CD14-positive monocyte (primary cell): ENCODE measurements around the gene ABCB6. TPM values are rescaled to one million over a fixed set of nuclear protein-coding genes. Genes with fewer than 3 reads are reported as not detected.

Source experiments
- DNase-seq, 3 donors: peaks; one replicate each; pipeline ENCODE4 v3.0.0-alpha.2; 2011 to 2022
- H2AFZ ChIP-seq: 2 replicates; pipeline ENCODE4 v1.6.0; 2012; ENCODE audit warnings: mild to moderate bottlenecking, low read depth, low read length, inconsistent platforms; ENCODE audit not compliant: insufficient read depth, poor library complexity, severe bottlenecking
- H3K27ac ChIP-seq, 2 donors: 1 replicate in 1 of 2; 2 replicates in 1 of 2; pipeline ENCODE4 v1.5.1; 2012 to 2013; ENCODE audit warnings: low read length in 2 of 2, control low read depth in 1 of 2, inconsistent platforms in 1 of 2, low read depth in 1 of 2, mild to moderate bottlenecking in 1 of 2
- H3K27me3 ChIP-seq, 2 donors: one replicate each; pipeline versions ENCODE4 v1.6.0 to v1.6.1; 2011 to 2013; ENCODE audit warnings: low read length in 2 of 2; ENCODE audit not compliant: control insufficient read depth in 2 of 2, insufficient read depth in 2 of 2
- H3K36me3 ChIP-seq, 2 donors: replicated peaks in 1 of 2; 1 replicate in 1 of 2; 2 replicates in 1 of 2; pipeline versions ENCODE4 v1.5.1 to v1.6.1; 2012 to 2013; ENCODE audit warnings: low read length in 2 of 2, control low read depth in 1 of 2, inconsistent platforms in 1 of 2, mild to moderate bottlenecking in 1 of 2; ENCODE audit not compliant: insufficient read depth in 2 of 2, control insufficient read depth in 1 of 2
- H3K4me1 ChIP-seq, 2 donors: 1 replicate in 1 of 2; 2 replicates in 1 of 2; pipeline versions ENCODE4 v1.5.1 to v1.6.1; 2012 to 2013; ENCODE audit warnings: low read length in 2 of 2, control low read depth in 1 of 2, inconsistent platforms in 1 of 2, mild to moderate bottlenecking in 1 of 2, moderate library complexity in 1 of 2; ENCODE audit not compliant: insufficient read depth in 2 of 2, control insufficient read depth in 1 of 2
- H3K4me2 ChIP-seq: replicated peaks from 2 replicates; pipeline ENCODE3; 2012; ENCODE audit warnings: low read length, moderate library complexity, mild to moderate bottlenecking; ENCODE audit not compliant: poor library complexity, severe bottlenecking; ENCODE audit errors: extremely low read depth
- H3K4me3 ChIP-seq, 3 experiments: fragments of 200-600 bp in 1 of 3; sonication (generic) in 1 of 3; replicated peaks in 1 of 3; 1 replicate in 2 of 3; 2 replicates in 1 of 3; pipeline ENCODE4 v1.5.1; 2011 to 2013; ENCODE audit warnings: low read length in 3 of 3, mild to moderate bottlenecking in 3 of 3, control low read depth in 2 of 3, low read depth in 2 of 3, inconsistent platforms in 1 of 3, moderate library complexity in 1 of 3
- H3K79me2 ChIP-seq: 2 replicates; pipeline ENCODE4 v1.6.0; 2012; ENCODE audit warnings: mild to moderate bottlenecking, control low read depth, inconsistent platforms, low read length, moderate library complexity; ENCODE audit not compliant: insufficient read depth
- H3K9ac ChIP-seq: 2 replicates; pipeline ENCODE4 v1.6.0; 2017; ENCODE audit warnings: low read length, mild to moderate bottlenecking; ENCODE audit not compliant: insufficient read depth, poor library complexity, severe bottlenecking
- H3K9me3 ChIP-seq, 2 donors: replicated peaks in 1 of 2; 1 replicate in 1 of 2; 2 replicates in 1 of 2; pipeline versions ENCODE4 v1.5.1 to v1.6.1; 2012 to 2013; ENCODE audit warnings: low read length in 2 of 2, control low read depth in 1 of 2; ENCODE audit not compliant: control insufficient read depth in 1 of 2, insufficient read depth in 1 of 2
- H4K20me1 ChIP-seq: 2 replicates; pipeline ENCODE4 v1.6.0; 2012; ENCODE audit warnings: mild to moderate bottlenecking, low read length, control low read depth, moderate library complexity; ENCODE audit not compliant: insufficient read depth
- H3K27ac Mint-ChIP-seq, 7 donors: one replicate each; pipeline ENCODE4 v1.8.0; 2020; ENCODE audit warnings: mild to moderate bottlenecking in 7 of 7, mixed read lengths in 7 of 7, moderate library complexity in 6 of 7, inconsistent platforms in 2 of 7
- H3K27me3 Mint-ChIP-seq, 3 donors: one replicate each; pipeline ENCODE4 v1.8.0; 2021 to 2022; ENCODE audit warnings: low read depth in 3 of 3, mild to moderate bottlenecking in 3 of 3, mixed read lengths in 3 of 3, moderate library complexity in 3 of 3, inconsistent platforms in 1 of 3
- H3K36me3 Mint-ChIP-seq, 2 donors: one replicate each; pipeline ENCODE4 v1.8.0; 2020; ENCODE audit warnings: mixed read lengths in 2 of 2, inconsistent platforms in 1 of 2, mild to moderate bottlenecking in 1 of 2
- H3K4me1 Mint-ChIP-seq: one replicate; pipeline ENCODE4 v1.8.0; 2020; ENCODE audit warnings: mild to moderate bottlenecking, mixed read lengths
- H3K4me3 Mint-ChIP-seq, 2 donors: one replicate each; pipeline ENCODE4 v1.8.0; 2020; ENCODE audit warnings: mild to moderate bottlenecking in 2 of 2, mixed read lengths in 2 of 2, moderate library complexity in 1 of 2
- H3K9me3 Mint-ChIP-seq, 7 donors: one replicate each; pipeline ENCODE4 v1.8.0; 2020 to 2022; ENCODE audit warnings: mixed read lengths in 7 of 7, mild to moderate bottlenecking in 6 of 7, moderate library complexity in 6 of 7, inconsistent platforms in 2 of 7
- WGBS: methylation state at CpG from one replicate; pipeline ENCODE4 v1.1.5; 2013; ENCODE audit warnings: missing lambda C conversion rate; ENCODE audit not compliant: insufficient coverage; 5-methylcytosine and 5-hydroxymethylcytosine counted together
- intact Hi-C, 2 donors: fragments of 100-400 bp; cut with micrococcal nuclease; formaldehyde crosslinking; loops; one replicate each; pipeline versions ENCODE4 v1.15.0 to v1.15.1; 2023
- polyA plus RNA-seq, 3 donors: library from polyadenylated mRNA; depleted of rRNA in 1 of 3; unstranded in 2 of 3; stranded (reverse) in 1 of 3; fragments of 300-500 nt in 2 of 3; fragments of >200 nt in 1 of 3; fragmentation: Illumina TruSeq in 2 of 3; gene quantifications; 1 replicate in 2 of 3; 2 replicates in 1 of 3; pipeline ENCODE4 v1.2.3, GENCODE V29; 2012 to 2021
- TF ChIP-seq, protein P1 (sequence below): fragments of 200-600 bp; IDR thresholded peaks from one replicate; pipeline ENCODE4 v1.8.0; 2022; ENCODE audit warnings: antibody characterized with exemption, mild to moderate bottlenecking

The ABCB6 gene
- polyA plus RNA-seq, 3 donors = 0.28 to 4.8 (median 0.58) TPM

- no peaks in the 10 kb centered on the region for H3K27me3 ChIP-seq
- Mint-ChIP-seq H3K27ac (peak overlapping the region; percentile 88 to 95 (median 93)), H3K4me1 (peaks cover 66% of the 10 kb centered on the region), H3K27me3 (peaks cover 0 to 3% (median 0%) of the 10 kb centered on the region in 3 donors), H3K36me3 (peaks cover 28 to 43% of the 10 kb centered on the region in 2 donors), H3K9me3 (no peaks in the 10 kb centered on the region), H3K4me3 (peak overlapping the region; percentile 90 to 96)
- H3K4me3 ChIP-seq = peak overlapping the region; percentile 88 to 96 (median 88)
- intact Hi-C loops = loop anchor here (5.0 kb wide), 2 partner anchors 35 to 75 kb away; partner anchors contain the start of genes ABCB6 (in 2 of the 2), CNPPD1 (in 1 of the 2) and RETREG2 (in 1 of the 2)
- H2AFZ ChIP-seq = no peak overlapping the region
- DNase-seq = peak in 1 of 3 donors; percentile 12
- H3K27ac ChIP-seq = peak overlapping the region; percentile 80 to 90
- peak overlapping the region; percentile 84 for H3K9ac ChIP-seq
- no CpG with 5 or more reads among the region's 5 CpGs for WGBS
- H3K4me2 ChIP-seq = peak overlapping the region; percentile 95
- peaks cover 19 to 35% of the 10 kb centered on the region in 2 donors for H3K36me3 ChIP-seq
- H4K20me1 ChIP-seq = peaks cover 30% of the 10 kb centered on the region
- TF ChIP-seq, protein P1, sequence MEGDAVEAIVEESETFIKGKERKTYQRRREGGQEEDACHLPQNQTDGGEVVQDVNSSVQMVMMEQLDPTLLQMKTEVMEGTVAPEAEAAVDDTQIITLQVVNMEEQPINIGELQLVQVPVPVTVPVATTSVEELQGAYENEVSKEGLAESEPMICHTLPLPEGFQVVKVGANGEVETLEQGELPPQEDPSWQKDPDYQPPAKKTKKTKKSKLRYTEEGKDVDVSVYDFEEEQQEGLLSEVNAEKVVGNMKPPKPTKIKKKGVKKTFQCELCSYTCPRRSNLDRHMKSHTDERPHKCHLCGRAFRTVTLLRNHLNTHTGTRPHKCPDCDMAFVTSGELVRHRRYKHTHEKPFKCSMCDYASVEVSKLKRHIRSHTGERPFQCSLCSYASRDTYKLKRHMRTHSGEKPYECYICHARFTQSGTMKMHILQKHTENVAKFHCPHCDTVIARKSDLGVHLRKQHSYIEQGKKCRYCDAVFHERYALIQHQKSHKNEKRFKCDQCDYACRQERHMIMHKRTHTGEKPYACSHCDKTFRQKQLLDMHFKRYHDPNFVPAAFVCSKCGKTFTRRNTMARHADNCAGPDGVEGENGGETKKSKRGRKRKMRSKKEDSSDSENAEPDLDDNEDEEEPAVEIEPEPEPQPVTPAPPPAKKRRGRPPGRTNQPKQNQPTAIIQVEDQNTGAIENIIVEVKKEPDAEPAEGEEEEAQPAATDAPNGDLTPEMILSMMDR = no peak
- H3K4me1 ChIP-seq = peaks cover 66 to 77% of the 10 kb centered on the region in 2 donors
- H3K79me2 ChIP-seq = peaks cover 71% of the 10 kb centered on the region
- no peaks in the 10 kb centered on the region for H3K9me3 ChIP-seq
These were observed 33.3 kb upstream of the ABCB6 start for GRCh38 chr2:219252084-219252483.

DNA sequence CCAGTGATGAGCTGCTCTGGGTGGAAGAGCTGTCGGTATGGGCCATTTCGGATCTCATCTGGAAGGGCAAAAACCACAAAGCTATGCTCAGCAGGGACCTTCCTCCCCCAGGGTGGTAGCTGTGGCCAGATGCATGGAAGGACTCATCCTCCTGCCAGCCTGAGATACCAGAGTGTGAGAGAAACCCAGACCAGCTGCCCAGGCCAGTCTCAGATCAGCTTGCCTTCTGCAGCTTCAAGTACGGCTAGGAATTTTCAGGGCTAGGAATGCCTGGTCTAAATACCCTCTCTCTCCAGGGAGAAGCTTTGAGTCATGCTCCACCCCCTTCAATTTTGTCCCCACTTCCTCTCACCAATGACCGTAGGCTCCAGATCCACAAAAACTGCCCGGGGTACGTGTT lies 32.9 kb upstream of the ABCB6 start:
- TF ChIP-seq, protein P1 = no peak
- no peaks in the 10 kb centered on the region for H3K27me3 ChIP-seq
- peak in 1 of 3 donors; percentile 37 for DNase-seq
- peaks cover 75% of the 10 kb centered on the region for H3K79me2 ChIP-seq
- peaks cover 19 to 35% of the 10 kb centered on the region in 2 donors for H3K36me3 ChIP-seq
- Mint-ChIP-seq H3K27me3 (peaks cover 0 to 3% (median 0%) of the 10 kb centered on the region in 3 donors), H3K36me3 (peaks cover 28 to 47% of the 10 kb centered on the region in 2 donors), H3K4me3 (peak overlapping the region; percentile 90 to 96), H3K9me3 (no peaks in the 10 kb centered on the region), H3K4me1 (peaks cover 70% of the 10 kb centered on the region), H3K27ac (peak overlapping the region; percentile 88 to 95 (median 93))
- H2AFZ ChIP-seq = no peak overlapping the region
- no peaks in the 10 kb centered on the region for H3K9me3 ChIP-seq
- H3K4me3 ChIP-seq = peak overlapping the region; percentile 88 to 96 (median 88)
- peak overlapping the region; percentile 80 to 90 for H3K27ac ChIP-seq
- H4K20me1 ChIP-seq = peaks cover 30% of the 10 kb centered on the region
- peaks cover 70 to 82% of the 10 kb centered on the region in 2 donors for H3K4me1 ChIP-seq
- peak overlapping the region; percentile 95 for H3K4me2 ChIP-seq
- H3K9ac ChIP-seq = peak overlapping the region; percentile 84
- WGBS = no CpG with 5 or more reads among the region's 6 CpGs
- intact Hi-C loops = loop anchor here (5.0 kb wide), 2 partner anchors 34 to 74 kb away; partner anchors contain the start of genes ABCB6 (in 2 of the 2), CNPPD1 (in 1 of the 2) and RETREG2 (in 1 of the 2)
